ENCODE results near the gene LMCD1. TPM values are rescaled to one million over a fixed set of nuclear protein-coding genes. Genes with fewer than 3 reads are reported as not detected.

LMCD1 gene
- total and polyA plus RNA-seq, 2 donors: 7.8 to 34.7 TPM

GRCh38 chr3:8595252-8595651, 93.6 kb downstream of the LMCD1 start:
- WGBS: 60% methylated on average over 3 of the region's 3 CpGs

GRCh38 chr3:8595695-8596115, 94.1 kb downstream of the LMCD1 start:
- Histone ChIP-seq H3K27me3 (ENCODE audit: control insufficient read depth in 2 of 2, insufficient read depth in 1 of 2, low read length in 1 of 2) (no peaks in the 10 kb centered on the region), H3K9me3 (ENCODE audit: control insufficient read depth in 2 of 2, insufficient read depth in 1 of 2, low read length in 1 of 2) (peaks cover 0 to 6% of the 10 kb centered on the region in 2 donors), H3K4me1 (ENCODE audit: control insufficient read depth in 2 of 2, insufficient read depth in 2 of 2, low read length in 2 of 2) (peaks cover 0 to 16% of the 10 kb centered on the region in 2 donors), H3K27ac (ENCODE audit: low read depth in 1 of 2, low read length in 1 of 2) (no peak overlapping the region), H3K4me3 (ENCODE audit: low read length in 2 of 2) (no peak overlapping the region), H3K36me3 (ENCODE audit: control insufficient read depth in 2 of 2, insufficient read depth in 2 of 2, low read length in 1 of 2) (no peaks in the 10 kb centered on the region)
- WGBS: 97% methylated on average over 9 of the region's 9 CpGs
- DNase-seq (ENCODE audit: low read depth in 6 of 9, low spot score in 9 of 9): no peak

More at GRCh38 chr3:8595252-8595651, 93.6 kb downstream of the LMCD1 start:
- no peak overlapping the region for H3K27ac ChIP-seq (ENCODE audit: low read depth in 1 of 2, low read length in 1 of 2)
- H3K27me3 ChIP-seq (ENCODE audit: control insufficient read depth in 2 of 2, insufficient read depth in 1 of 2, low read length in 1 of 2): no peaks in the 10 kb centered on the region
- peaks cover 0 to 6% of the 10 kb centered on the region in 2 donors for H3K9me3 ChIP-seq (ENCODE audit: control insufficient read depth in 2 of 2, insufficient read depth in 1 of 2, low read length in 1 of 2)
- no peak overlapping the region for H3K4me3 ChIP-seq (ENCODE audit: low read length in 2 of 2)
- H3K4me1 ChIP-seq (ENCODE audit: control insufficient read depth in 2 of 2, insufficient read depth in 2 of 2, low read length in 2 of 2): peaks cover 0 to 16% of the 10 kb centered on the region in 2 donors
- no peaks in the 10 kb centered on the region for H3K36me3 ChIP-seq (ENCODE audit: control insufficient read depth in 2 of 2, insufficient read depth in 2 of 2, low read length in 1 of 2)
- DNase-seq (ENCODE audit: low read depth in 6 of 9, low spot score in 9 of 9): no peak

- Histone ChIP-seq H3K27ac (ENCODE audit: low read depth in 1 of 2, low read length in 1 of 2) (no peak overlapping the region), H3K9me3 (ENCODE audit: control insufficient read depth in 2 of 2, insufficient read depth in 1 of 2, low read length in 1 of 2) (peaks cover 0 to 6% of the 10 kb centered on the region in 2 donors), H3K36me3 (ENCODE audit: control insufficient read depth in 2 of 2, insufficient read depth in 2 of 2, low read length in 1 of 2) (no peaks in the 10 kb centered on the region), H3K27me3 (ENCODE audit: control insufficient read depth in 2 of 2, insufficient read depth in 1 of 2, low read length in 1 of 2) (no peaks in the 10 kb centered on the region), H3K4me3 (ENCODE audit: low read length in 2 of 2) (no peak overlapping the region), H3K4me1 (ENCODE audit: control insufficient read depth in 2 of 2, insufficient read depth in 2 of 2, low read length in 2 of 2) (peaks cover 0 to 16% of the 10 kb centered on the region in 2 donors)
- 87% methylated on average over 18 of the region's 18 CpGs for whole genome bisulfite sequencing
- DNase-seq (ENCODE audit: low read depth in 6 of 9, low spot score in 9 of 9): no peak
Observed at GRCh38 chr3:8596321-8597218, 94.9 kb downstream of the LMCD1 start.

- no peaks in the 10 kb centered on the region for H3K27me3 ChIP-seq (ENCODE audit: control insufficient read depth in 2 of 2, insufficient read depth in 1 of 2, low read length in 1 of 2)
- no peak for DNase-seq (ENCODE audit: low read depth in 6 of 9, low spot score in 9 of 9)
- peaks cover 0 to 16% of the 10 kb centered on the region in 2 donors for H3K4me1 ChIP-seq (ENCODE audit: control insufficient read depth in 2 of 2, insufficient read depth in 2 of 2, low read length in 2 of 2)
- H3K9me3 ChIP-seq (ENCODE audit: control insufficient read depth in 2 of 2, insufficient read depth in 1 of 2, low read length in 1 of 2): peaks cover 0 to 6% of the 10 kb centered on the region in 2 donors
- no peaks in the 10 kb centered on the region for H3K36me3 ChIP-seq (ENCODE audit: control insufficient read depth in 2 of 2, insufficient read depth in 2 of 2, low read length in 1 of 2)
- no peak overlapping the region for H3K27ac ChIP-seq (ENCODE audit: low read depth in 1 of 2, low read length in 1 of 2)
- 93% methylated on average over 7 of the region's 7 CpGs for WGBS
- no peak overlapping the region for H3K4me3 ChIP-seq (ENCODE audit: low read length in 2 of 2)
Observed at GRCh38 chr3:8597219-8597853, 95.7 kb downstream of the LMCD1 start.

GRCh38 chr3:8599146-8599545, 97.5 kb downstream of the LMCD1 start:
- H3K27ac ChIP-seq (ENCODE audit: low read depth in 1 of 2, low read length in 1 of 2): no peak overlapping the region
- H3K4me3 ChIP-seq (ENCODE audit: low read length in 2 of 2): no peak overlapping the region
- 85% methylated on average over 3 of the region's 3 CpGs for WGBS
- no peaks in the 10 kb centered on the region for H3K36me3 ChIP-seq (ENCODE audit: control insufficient read depth in 2 of 2, insufficient read depth in 2 of 2, low read length in 1 of 2)
- DNase-seq (ENCODE audit: low read depth in 6 of 9, low spot score in 9 of 9): no peak
- H3K9me3 ChIP-seq (ENCODE audit: control insufficient read depth in 2 of 2, insufficient read depth in 1 of 2, low read length in 1 of 2): no peaks in the 10 kb centered on the region
- H3K27me3 ChIP-seq (ENCODE audit: control insufficient read depth in 2 of 2, insufficient read depth in 1 of 2, low read length in 1 of 2): no peaks in the 10 kb centered on the region
- H3K4me1 ChIP-seq (ENCODE audit: control insufficient read depth in 2 of 2, insufficient read depth in 2 of 2, low read length in 2 of 2): peaks cover 0 to 4% of the 10 kb centered on the region in 2 donors

GRCh38 chr3:8600457-8600856, 98.8 kb downstream of the LMCD1 start:
- Histone ChIP-seq H3K36me3 (ENCODE audit: control insufficient read depth in 2 of 2, insufficient read depth in 2 of 2, low read length in 1 of 2) (no peaks in the 10 kb centered on the region), H3K27me3 (ENCODE audit: control insufficient read depth in 2 of 2, insufficient read depth in 1 of 2, low read length in 1 of 2) (no peaks in the 10 kb centered on the region), H3K9me3 (ENCODE audit: control insufficient read depth in 2 of 2, insufficient read depth in 1 of 2, low read length in 1 of 2) (no peaks in the 10 kb centered on the region), H3K4me1 (ENCODE audit: control insufficient read depth in 2 of 2, insufficient read depth in 2 of 2, low read length in 2 of 2) (no peaks in the 10 kb centered on the region), H3K27ac (ENCODE audit: low read depth in 1 of 2, low read length in 1 of 2) (no peak overlapping the region), H3K4me3 (ENCODE audit: low read length in 2 of 2) (no peak overlapping the region)
- DNase-seq (ENCODE audit: low read depth in 6 of 9, low spot score in 9 of 9): no peak

- DNase-seq (ENCODE audit: low read depth in 6 of 9, low spot score in 9 of 9): no peak
- Histone ChIP-seq H3K4me1 (ENCODE audit: control insufficient read depth in 2 of 2, insufficient read depth in 2 of 2, low read length in 2 of 2) (peaks cover 0 to 3% of the 10 kb centered on the region in 2 donors), H3K4me3 (ENCODE audit: low read length in 2 of 2) (no peak overlapping the region), H3K27ac (ENCODE audit: low read depth in 1 of 2, low read length in 1 of 2) (no peak overlapping the region), H3K9me3 (ENCODE audit: control insufficient read depth in 2 of 2, insufficient read depth in 1 of 2, low read length in 1 of 2) (no peaks in the 10 kb centered on the region), H3K36me3 (ENCODE audit: control insufficient read depth in 2 of 2, insufficient read depth in 2 of 2, low read length in 1 of 2) (no peaks in the 10 kb centered on the region), H3K27me3 (ENCODE audit: control insufficient read depth in 2 of 2, insufficient read depth in 1 of 2, low read length in 1 of 2) (no peaks in the 10 kb centered on the region)
- 95% methylated on average over 9 of the region's 9 CpGs for WGBS
Observed at GRCh38 chr3:8603115-8603710, 101.6 kb downstream of the LMCD1 start.

GRCh38 chr3:8604006-8604405, 102.4 kb downstream of the LMCD1 start:
- Histone ChIP-seq H3K4me1 (ENCODE audit: control insufficient read depth in 2 of 2, insufficient read depth in 2 of 2, low read length in 2 of 2) (peaks cover 0 to 3% of the 10 kb centered on the region in 2 donors), H3K36me3 (ENCODE audit: control insufficient read depth in 2 of 2, insufficient read depth in 2 of 2, low read length in 1 of 2) (no peaks in the 10 kb centered on the region), H3K4me3 (ENCODE audit: low read length in 2 of 2) (no peak overlapping the region), H3K9me3 (ENCODE audit: control insufficient read depth in 2 of 2, insufficient read depth in 1 of 2, low read length in 1 of 2) (no peaks in the 10 kb centered on the region), H3K27ac (ENCODE audit: low read depth in 1 of 2, low read length in 1 of 2) (no peak overlapping the region), H3K27me3 (ENCODE audit: control insufficient read depth in 2 of 2, insufficient read depth in 1 of 2, low read length in 1 of 2) (no peaks in the 10 kb centered on the region)
- 96% methylated on average over 7 of the region's 7 CpGs for WGBS
- no peak for DNase-seq (ENCODE audit: low read depth in 6 of 9, low spot score in 9 of 9)

GRCh38 chr3:8604988-8605387, 103.4 kb downstream of the LMCD1 start:
- Histone ChIP-seq H3K27me3 (ENCODE audit: control insufficient read depth in 2 of 2, insufficient read depth in 1 of 2, low read length in 1 of 2) (no peaks in the 10 kb centered on the region), H3K4me1 (ENCODE audit: control insufficient read depth in 2 of 2, insufficient read depth in 2 of 2, low read length in 2 of 2) (peaks cover 0 to 3% of the 10 kb centered on the region in 2 donors), H3K27ac (ENCODE audit: low read depth in 1 of 2, low read length in 1 of 2) (no peak overlapping the region), H3K4me3 (ENCODE audit: low read length in 2 of 2) (no peak overlapping the region), H3K9me3 (ENCODE audit: control insufficient read depth in 2 of 2, insufficient read depth in 1 of 2, low read length in 1 of 2) (no peaks in the 10 kb centered on the region), H3K36me3 (ENCODE audit: control insufficient read depth in 2 of 2, insufficient read depth in 2 of 2, low read length in 1 of 2) (no peaks in the 10 kb centered on the region)
- no peak for DNase-seq (ENCODE audit: low read depth in 6 of 9, low spot score in 9 of 9)
- 91% methylated on average over 3 of the region's 3 CpGs for WGBS

Measured in thymus (tissue), 11 donors.